HG02642 (cell line): Measurements from ENCODE around the gene PAPOLA.

Source experiments
- ATAC-seq: cut with Tn5 transposase; IDR thresholded peaks from one replicate; pipeline ENCODE4 v1.9.1; 2021; ENCODE audit warnings: mild to moderate bottlenecking; ENCODE audit not compliant: unreplicated experiment, poor library complexity

Gene PAPOLA

DNA sequence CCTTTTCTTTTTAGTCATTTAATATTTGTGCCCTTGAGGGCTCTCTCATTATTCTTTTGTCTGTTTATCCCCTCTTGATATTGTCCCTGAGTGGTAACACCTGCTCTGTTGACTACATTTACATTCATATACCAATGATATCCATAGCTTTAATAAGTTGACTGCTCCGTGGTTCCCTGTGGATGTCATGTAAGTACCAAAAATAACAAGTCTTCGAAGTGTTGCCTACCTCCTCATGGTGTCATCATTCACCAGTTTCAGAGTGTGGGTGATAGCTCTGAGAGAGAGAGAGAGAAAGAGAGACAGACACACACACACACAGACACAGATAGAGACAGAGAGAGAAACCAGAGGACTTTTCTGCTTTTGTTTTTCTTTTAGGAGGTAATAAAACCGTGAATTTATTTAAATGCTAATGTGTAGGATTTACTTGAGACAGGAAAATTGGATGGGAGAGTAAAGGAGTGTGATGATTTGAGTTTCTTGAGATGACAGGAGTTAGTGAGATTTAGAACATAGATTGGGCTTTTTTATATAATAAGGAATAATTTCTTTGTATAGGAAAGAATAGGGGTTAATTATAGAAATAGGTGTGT is 52.2 kb downstream of the PAPOLA start:
- no peak for ATAC-seq

DNA sequence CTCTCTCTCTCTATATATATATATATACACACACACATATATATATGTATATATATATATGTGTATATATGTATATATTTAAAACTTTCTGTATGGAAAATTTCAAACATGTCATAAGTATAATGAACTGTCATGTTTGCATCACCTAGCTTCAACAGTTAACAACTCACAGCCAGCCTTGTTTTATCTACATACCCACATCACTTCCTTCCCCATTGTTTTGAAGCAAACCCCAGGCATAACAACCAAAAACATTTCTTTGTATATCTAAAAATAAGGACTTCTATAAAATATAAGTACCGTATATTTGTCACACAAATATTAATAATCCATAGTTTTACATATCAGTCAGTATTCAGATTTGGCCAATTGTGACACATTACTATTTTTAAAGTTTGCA is 57.4 kb downstream of the PAPOLA start:
- ATAC-seq, result no peak

GRCh38 chr14:96564389-96564788 is 62.2 kb downstream of the PAPOLA start:
- no peak for ATAC-seq

- ATAC-seq, result no peak
These were observed 63.6 kb downstream of the PAPOLA start for GRCh38 chr14:96565811-96566210.

DNA sequence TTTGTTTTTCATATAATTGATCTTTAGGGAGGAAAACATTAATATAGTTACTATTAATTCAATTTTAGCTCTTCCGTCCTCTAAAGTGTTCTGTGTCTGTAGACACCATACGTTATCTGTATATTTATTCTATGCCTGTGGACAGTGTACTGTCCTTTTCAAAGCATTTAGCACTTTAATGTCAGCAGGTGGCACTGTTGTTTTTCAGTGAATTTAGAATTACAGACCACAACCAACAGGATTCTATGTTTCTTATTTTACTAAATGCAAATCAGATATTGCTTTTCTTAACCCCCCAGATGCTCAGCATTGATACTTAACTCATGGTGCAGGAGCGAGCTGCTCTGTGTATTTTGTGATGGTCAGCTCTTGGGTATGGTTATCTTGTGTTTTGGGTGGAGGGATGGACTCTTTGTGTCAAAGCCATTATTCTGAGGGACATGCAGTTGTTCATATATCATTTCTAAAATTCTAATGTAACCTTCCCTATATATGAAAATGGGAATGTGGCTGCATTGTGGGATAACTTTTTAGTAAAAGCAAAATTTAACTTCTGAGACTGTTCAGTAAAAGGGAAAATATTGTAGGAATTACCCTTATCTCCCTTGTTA is 65.2 kb downstream of the PAPOLA start:
- no peak for ATAC-seq

- no peak for ATAC-seq
These were observed 66.4 kb downstream of the PAPOLA start for GRCh38 chr14:96568621-96569020.

DNA sequence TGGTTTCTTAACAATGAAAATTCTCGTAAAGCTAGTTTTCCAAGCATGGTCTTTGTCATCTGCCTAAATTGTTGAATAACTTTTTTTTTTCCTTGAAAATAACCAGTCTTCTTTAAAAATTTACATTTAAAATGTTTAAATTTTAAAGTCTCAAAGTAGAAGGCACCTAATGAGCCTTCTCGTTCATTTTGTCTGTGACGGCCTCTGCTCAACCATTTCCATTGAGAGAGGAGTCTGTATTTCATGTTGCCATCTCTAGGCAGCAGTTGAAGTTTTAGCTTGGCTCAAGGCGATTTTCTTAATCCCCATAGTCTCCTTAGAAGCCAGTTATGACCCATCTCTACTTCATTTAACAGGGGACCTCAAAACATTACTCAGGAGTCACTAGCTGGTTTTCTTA is 69.1 kb downstream of the PAPOLA start:
- no peak for ATAC-seq

GRCh38 chr14:96573473-96574100 is 71.4 kb downstream of the PAPOLA start:
- no peak for ATAC-seq

GRCh38 chr14:96574171-96574632 is 72.0 kb downstream of the PAPOLA start:
- ATAC-seq, result no peak

- no peak for ATAC-seq
These were observed 72.8 kb downstream of the PAPOLA start for GRCh38 chr14:96574633-96575632.

DNA sequence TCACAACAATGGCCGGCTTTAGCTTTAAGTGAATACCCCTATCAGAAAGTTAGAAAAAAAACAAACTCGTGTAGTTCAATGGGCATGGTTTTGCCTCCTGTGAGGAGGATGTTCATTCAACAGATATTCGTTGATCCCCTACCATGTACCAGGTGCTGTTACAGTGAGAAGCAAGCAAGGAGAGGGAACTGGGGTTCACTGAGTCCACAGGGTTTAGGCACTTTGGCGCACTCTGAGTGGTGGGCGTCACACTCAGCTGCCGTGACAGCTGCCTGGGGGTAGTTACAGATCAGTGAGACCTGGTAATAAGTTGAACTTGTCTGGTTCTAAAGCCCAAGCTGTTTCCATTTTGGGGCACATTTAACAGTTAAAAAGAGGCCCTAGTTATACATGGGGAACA is 74.2 kb downstream of the PAPOLA start:
- ATAC-seq, result no peak

GRCh38 chr14:96576937-96577336 is 74.8 kb downstream of the PAPOLA start:
- no peak for ATAC-seq

GRCh38 chr14:96578619-96579018 is 76.4 kb downstream of the PAPOLA start:
- no peak for ATAC-seq

- no peak for ATAC-seq
These were observed 77.2 kb downstream of the PAPOLA start for GRCh38 chr14:96579358-96579757.

GRCh38 chr14:96579855-96580254 is 77.7 kb downstream of the PAPOLA start:
- ATAC-seq, result no peak

DNA sequence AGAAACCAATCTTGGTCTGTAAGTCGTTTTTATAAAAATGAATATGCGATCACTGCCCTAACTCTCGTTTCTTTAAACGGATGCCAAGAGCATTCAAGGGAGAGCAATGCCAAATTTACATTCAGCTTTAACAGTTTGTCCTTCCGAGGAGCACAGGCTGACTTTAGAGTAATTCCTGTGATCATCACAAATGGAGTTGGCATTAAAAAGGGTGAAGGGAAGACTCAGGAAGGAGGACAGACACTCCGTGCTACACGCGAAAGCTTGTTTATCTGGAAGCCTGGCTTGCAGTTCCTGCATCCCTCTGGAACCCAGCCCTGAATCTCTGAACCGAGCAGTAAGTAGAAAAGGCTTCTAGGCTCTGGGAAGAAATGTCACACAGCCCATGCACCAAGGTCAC is 78.4 kb downstream of the PAPOLA start:
- ATAC-seq, result no peak

- ATAC-seq, result no peak
These were observed 78.8 kb downstream of the PAPOLA start for GRCh38 chr14:96581026-96581425.

DNA sequence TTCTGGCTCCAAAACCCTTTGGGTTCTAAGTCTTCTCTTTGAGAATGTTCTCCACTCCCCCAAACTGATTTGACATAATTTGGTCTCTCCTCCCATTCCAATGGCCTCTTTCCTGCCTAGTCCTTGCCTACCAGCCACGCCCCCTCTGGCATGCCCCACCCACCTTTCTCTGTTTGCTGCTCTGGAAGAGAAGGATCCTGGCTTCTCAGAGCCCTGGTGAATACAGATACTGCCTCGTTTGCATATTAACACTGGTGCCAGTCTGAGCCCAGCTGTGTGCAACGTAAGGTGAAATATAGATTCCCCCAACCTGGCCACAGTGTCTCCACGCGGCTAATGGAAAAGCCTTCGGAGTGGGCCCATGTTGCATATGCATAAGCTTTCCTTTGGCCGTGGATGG is 79.7 kb downstream of the PAPOLA start:
- ATAC-seq, result no peak

GRCh38 chr14:96582411-96582961 is 80.3 kb downstream of the PAPOLA start:
- ATAC-seq, result no peak

DNA sequence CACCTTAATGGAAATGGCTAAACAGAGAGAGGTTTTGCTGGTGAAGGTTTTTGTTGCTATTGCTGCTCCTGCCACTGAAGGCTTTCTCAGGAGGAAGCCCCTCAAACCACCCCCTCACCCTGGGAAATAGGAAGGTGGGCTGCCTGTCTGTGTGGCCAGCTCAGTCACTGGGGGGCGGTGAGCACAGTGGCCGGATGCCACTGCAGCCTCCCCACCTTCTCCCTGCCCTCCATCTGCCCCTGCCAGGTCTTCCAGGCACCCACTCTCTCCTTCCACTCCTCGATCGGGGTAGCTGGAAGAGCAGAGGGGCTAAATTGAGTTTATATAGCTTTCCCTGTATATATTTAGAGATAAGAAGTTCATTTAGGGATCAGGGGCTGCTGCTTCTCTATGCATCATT is 80.8 kb downstream of the PAPOLA start:
- ATAC-seq, result no peak
